HG03460 (cell line): Measurements from ENCODE around the gene CLEC7A.

Experiments used
- ATAC-seq: cut with Tn5 transposase; IDR thresholded peaks from one replicate; pipeline ENCODE4 v1.9.1; 2021; ENCODE audit not compliant: unreplicated experiment

CLEC7A gene

GRCh38 chr12:10130042-10130441 lies at the start of gene CLEC7A:
Gene CLEC7A, minus strand, starts transcription at chr12:10130199. Its CDS starts 117 bp downstream, at chr12:10130082.
- ATAC-seq: no peak

DNA sequence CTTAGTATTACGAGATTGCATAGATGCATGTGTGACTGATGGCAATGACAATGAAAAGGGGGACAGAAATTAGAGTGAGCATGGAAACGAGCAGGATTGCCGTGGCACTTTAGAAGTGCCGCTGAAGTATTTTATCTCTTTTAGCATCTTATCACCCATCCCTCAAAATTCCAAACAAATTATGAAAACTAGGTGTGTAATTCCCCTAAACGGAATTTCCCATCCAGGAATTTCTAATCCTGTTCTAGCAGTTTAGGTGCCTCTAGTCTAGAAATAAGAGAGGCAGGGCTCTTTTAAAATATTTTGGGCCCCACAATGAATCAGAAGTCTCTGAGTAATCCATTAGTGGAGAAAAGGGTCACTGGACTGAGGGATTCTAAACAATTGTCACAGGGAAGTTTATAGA lies 49.8 kb upstream of the CLEC7A start:
- ATAC-seq: no peak

- no peak for ATAC-seq
These were observed 48.8 kb upstream of the CLEC7A start, which contains the start of gene TMEM52B for GRCh38 chr12:10178821-10179220. Gene TMEM52B, plus strand, starts transcription at chr12:10179032. Its CDS starts 543 bp downstream, at chr12:10179575.

DNA sequence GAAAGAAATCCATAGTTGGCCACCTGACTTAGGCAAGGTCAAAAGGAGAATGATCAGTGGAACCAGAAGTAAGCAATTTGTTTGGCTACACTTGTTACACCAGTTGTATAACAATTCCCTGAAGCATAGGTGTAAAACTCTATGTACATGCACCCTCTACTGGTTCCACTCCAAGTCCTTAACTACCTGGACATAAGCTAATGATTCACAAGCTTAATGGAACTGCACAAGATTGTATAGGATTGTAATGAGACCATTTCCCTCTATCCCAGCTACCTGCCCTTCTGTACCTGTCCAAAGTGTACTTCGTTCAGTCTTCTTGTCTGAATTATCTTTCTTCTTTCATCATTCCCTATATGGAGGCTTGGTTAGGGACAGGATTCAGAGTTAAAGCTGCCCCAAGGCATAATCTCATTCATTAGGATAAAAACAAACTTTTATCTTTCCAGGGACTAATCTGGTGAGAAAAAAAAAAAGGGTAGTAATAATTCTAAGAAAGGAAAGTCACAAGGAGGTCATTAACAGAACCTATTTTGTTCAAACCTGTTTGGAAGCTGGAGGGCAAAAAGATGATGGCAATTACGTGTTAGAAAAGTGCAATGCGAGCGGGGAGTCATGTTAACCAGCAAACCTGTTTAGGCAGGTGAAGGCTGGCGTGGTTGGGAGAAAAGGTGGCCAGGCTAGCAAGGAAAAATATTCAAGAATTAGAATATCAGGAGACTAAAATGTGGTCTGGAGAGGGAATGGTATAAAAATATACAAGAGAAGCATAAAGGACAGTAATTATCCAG lies 46.0 kb upstream of the CLEC7A start:
- ATAC-seq: no peak

- no peak for ATAC-seq
These were observed 45.1 kb upstream of the CLEC7A start for GRCh38 chr12:10174986-10175614.

- no peak for ATAC-seq
These were observed 42.2 kb upstream of the CLEC7A start, which contains the start of gene OLR1 for GRCh38 chr12:10171973-10172728. Gene OLR1, minus strand, starts transcription at chr12:10172132. Its CDS starts 55 bp downstream, at chr12:10172077.

GRCh38 chr12:10170216-10170615 lies 40.2 kb upstream of the CLEC7A start:
- ATAC-seq: no peak

DNA sequence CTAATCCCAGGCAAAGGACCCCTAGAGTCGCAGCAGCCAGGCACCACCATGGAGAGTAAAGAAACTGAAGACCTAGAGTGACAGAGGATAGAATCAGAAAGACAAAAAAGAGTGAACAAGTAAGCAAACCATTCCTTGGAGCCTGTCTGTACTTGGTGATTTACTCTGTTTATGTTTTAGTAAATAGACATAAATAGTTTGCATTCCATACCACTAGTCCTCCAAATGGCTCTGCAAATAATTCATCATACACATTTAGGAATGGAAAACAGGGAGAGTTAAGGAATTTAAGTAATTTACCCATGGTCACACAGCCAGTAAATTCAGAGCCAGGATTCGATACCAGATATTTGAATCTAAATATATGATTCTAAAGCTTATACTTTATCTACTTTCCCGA lies 39.1 kb upstream of the CLEC7A start:
- ATAC-seq: no peak

DNA sequence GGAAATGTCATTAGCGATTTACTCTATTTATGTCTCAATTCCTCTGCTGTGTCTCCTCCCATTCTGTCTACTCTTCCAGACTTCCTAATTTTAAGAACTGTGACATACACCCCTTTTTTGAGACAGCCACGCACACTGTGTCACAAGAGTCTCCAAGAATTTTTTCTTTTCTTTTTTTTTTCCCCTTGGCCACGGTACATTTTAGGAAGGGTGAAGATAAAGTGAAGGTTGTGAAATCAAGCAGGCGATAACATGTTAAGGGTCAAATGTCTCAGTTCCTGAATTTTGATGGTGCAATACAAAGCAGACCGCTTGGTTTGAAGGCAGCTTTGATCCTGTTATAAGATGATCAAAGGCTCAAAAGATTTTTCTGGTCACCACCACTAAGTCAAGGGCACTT lies 37.6 kb upstream of the CLEC7A start:
- no peak for ATAC-seq

DNA sequence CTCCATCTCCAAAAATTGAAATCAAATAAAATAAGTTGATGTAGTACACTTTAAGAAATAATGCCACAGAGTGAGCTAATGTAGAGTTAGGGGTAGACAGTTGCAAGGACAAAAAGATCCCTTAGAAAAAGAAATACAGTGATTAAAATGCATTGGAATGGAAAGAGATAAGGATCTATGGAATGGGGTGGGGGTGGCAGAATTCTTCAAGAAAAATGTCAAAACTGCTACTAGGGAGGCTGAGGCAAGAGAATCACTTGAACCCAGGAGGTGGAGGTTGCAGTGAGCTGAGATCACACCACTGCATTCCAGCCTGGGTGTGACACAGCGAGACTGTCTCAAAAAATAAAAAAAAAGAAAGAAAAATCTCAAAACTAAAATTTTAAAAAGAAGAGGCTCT lies 35.4 kb upstream of the CLEC7A start:
- ATAC-seq: no peak

DNA sequence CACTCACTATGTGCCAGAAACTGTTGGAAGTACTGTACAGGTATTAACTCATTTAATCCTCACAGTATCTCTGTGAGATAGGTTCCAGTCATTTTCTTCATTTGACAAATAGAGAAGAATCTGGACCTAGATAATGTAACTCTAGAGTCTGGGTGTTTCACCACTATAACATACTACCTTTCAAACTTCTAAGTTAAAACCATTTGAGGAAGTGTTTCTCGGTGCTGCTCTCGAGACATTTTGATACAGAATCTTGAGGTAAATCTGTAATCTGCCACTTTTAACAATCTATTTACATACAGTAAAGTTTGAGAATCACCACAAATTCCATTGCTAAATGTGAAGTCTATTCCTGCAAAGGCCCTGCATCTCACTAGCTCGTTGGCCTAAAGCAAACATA lies 33.1 kb upstream of the CLEC7A start:
- ATAC-seq: no peak

DNA sequence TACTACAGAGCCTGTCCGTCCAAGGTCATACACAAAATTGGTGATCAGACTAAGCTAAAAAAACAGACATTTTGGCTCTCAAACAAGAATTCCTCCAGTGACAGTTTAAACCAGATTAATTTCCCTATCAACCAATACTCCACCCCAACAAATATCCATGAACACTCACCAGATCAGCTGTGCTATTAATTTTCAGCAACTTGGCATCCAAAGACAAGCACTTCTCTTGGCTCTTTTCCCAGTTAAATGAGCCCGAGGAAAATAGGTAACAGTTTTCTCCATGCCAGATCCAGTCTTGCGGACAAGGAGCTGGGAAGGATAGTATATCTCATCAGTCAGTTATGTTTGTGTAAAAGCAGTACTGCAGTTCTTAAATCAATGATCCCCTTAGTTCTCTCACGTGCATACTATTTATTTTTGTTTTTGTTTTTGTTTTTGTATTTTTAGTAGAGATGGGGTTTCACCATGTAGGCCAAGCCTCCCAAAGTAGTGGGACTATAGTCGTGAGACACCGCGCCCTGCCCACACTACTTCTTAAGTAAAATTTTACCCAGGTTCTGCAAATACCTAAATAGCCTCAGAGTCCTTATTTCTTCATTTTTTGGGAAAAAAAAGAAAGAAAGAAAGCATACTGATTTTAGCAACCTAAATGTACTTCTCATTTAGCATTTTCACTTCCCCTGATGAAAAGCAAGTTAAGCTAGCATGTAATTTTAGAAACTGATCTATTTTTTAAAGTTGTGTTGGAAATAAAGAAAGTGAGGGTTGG lies 30.8 kb upstream of the CLEC7A start:
- ATAC-seq: no peak

DNA sequence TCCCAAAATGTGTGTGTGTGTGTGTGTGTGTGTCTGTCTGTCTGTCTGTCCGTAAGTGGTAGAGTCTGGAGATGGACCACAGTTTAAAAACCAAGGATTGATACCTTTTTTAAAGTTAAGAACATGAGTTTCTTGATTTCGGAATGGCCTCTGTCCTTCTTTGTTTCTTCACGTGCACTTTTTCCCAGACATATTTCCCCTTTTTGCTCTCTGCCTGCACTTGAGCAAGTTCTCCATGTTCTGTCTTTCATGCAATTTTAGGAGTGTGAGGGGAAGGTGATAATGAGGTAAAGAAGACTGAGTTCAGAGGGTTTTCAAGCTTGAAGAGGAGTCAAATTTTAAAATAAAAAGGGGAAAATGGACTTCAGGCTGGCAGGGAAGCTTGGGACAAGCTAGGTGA lies 29.3 kb upstream of the CLEC7A start:
- no peak for ATAC-seq

- no peak for ATAC-seq
These were observed 28.4 kb upstream of the CLEC7A start for GRCh38 chr12:10158406-10158805.

DNA sequence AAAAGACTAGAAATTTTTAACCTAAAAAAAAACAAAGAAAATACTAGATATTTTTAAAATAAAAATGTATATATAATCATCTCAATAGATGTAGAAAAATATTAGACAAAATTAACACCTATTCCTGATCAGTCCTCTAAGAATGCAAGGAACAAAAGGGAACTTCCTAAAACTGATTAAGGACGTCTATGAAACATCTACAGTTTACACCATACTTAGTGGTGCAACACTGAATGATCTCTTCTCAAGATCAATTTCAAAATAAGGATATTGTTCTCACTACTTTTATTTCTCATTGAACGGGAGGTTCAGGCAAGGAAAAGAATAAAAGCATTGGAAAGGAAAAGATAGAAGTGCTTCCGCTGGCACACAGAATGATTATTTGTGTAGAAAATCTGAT lies 26.0 kb upstream of the CLEC7A start:
- no peak for ATAC-seq

DNA sequence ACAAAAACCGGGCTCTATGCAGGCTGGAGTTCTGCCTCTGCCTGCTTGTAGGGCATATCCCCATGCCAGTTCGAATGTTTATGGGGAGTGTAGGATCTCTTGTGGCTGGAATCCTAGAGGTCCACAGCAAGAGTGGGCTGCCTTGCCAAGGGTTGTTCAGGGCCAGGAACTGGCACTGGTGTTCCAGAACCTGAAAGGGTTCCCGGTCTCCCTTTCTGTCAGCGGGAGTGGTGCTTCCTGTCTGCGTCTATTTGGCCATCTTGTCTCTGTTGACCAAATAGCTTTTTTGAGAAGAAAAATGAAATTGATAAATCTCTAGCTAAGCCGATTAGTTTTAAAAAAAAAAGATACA lies 24.1 kb upstream of the CLEC7A start:
- ATAC-seq: no peak

GRCh38 chr12:10153271-10154144 lies 23.5 kb upstream of the CLEC7A start:
- ATAC-seq: no peak

DNA sequence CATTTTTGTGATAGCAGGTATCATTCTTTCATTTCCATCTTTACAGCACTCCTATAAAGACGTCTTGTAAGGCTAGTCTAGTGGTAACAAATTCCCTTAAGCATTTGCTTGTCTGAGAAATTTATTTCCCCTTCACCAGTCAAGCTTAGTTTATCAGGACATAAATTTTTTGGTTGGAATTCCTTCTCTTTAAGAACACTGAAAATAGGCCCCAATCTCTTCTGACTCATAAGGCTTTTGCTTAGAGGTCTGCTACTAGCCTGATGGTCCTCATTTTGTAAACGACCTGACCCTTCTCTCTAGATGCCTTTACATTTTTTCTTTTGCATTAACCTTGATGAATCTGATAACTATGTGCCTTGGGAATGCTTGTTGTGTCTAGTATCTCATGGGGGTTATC lies 21.6 kb upstream of the CLEC7A start:
- no peak for ATAC-seq

GRCh38 chr12:10147714-10148403 lies 17.9 kb upstream of the CLEC7A start:
- ATAC-seq: no peak
